ENCODE results near the gene PLEKHM3. TPM values are rescaled to one million over a fixed set of nuclear protein-coding genes. Genes with fewer than 3 reads are reported as not detected.

The PLEKHM3 gene
- total RNA-seq, 4 donors from 2014 or later = 14.9 to 28.3 (median 21.0) TPM

- H3K27ac ChIP-seq = no peak overlapping the region
- 97% methylated on average over 3 of the region's 3 CpGs for WGBS
- DNase-seq (ENCODE audit: low spot score in 2 of 2) = no peak
- no peak for TF ChIP-seq CTCF (IDR thresholded peaks at IDR 0.05)
- no peak for TF ChIP-seq EP300 (IDR thresholded peaks at IDR 0.05)
- TF ChIP-seq POLR2AphosphoS5 (IDR thresholded peaks at IDR 0.05) = no peak
- TF ChIP-seq POLR2A (IDR thresholded peaks at IDR 0.05) = no peak
- H3K27me3 ChIP-seq = no peaks in the 10 kb centered on the region
- no peaks in the 10 kb centered on the region for H3K36me3 ChIP-seq
- no peak overlapping the region for H3K4me3 ChIP-seq
- no peaks in the 10 kb centered on the region for H3K9me3 ChIP-seq
- H3K4me1 ChIP-seq = peaks cover 5% of the 10 kb centered on the region
Measured at GRCh38 chr2:207839575-207839974, 185.8 kb downstream of the PLEKHM3 start.

- TF ChIP-seq POLR2AphosphoS5 (IDR thresholded peaks at IDR 0.05) = no peak
- TF ChIP-seq CTCF (IDR thresholded peaks at IDR 0.05) = no peak
- TF ChIP-seq POLR2A (IDR thresholded peaks at IDR 0.05) = no peak
- TF ChIP-seq EP300 (IDR thresholded peaks at IDR 0.05) = no peak
- no peak for DNase-seq (ENCODE audit: low spot score in 2 of 2)
- no peaks in the 10 kb centered on the region for H3K36me3 ChIP-seq
- peaks cover 5% of the 10 kb centered on the region for H3K4me1 ChIP-seq
- H3K27me3 ChIP-seq = no peaks in the 10 kb centered on the region
- no peaks in the 10 kb centered on the region for H3K9me3 ChIP-seq
- no peak overlapping the region for H3K27ac ChIP-seq
- H3K4me3 ChIP-seq = no peak overlapping the region
- 93% methylated on average over 1 of the region's 1 CpG for WGBS
Measured at GRCh38 chr2:207839028-207839427, 186.3 kb downstream of the PLEKHM3 start.

- Histone ChIP-seq H3K9me3 (no peaks in the 10 kb centered on the region), H3K27ac (no peak overlapping the region), H3K27me3 (no peaks in the 10 kb centered on the region), H3K4me1 (peaks cover 5% of the 10 kb centered on the region), H3K36me3 (no peaks in the 10 kb centered on the region), H3K4me3 (no peak overlapping the region)
- no peak for TF ChIP-seq EP300 (IDR thresholded peaks at IDR 0.05)
- TF ChIP-seq CTCF (IDR thresholded peaks at IDR 0.05) = no peak
- TF ChIP-seq POLR2AphosphoS5 (IDR thresholded peaks at IDR 0.05) = no peak
- no peak for TF ChIP-seq POLR2A (IDR thresholded peaks at IDR 0.05)
- 59% methylated on average over 7 of the region's 7 CpGs for WGBS
- no peak for DNase-seq (ENCODE audit: low spot score in 2 of 2)
Measured at GRCh38 chr2:207836521-207837133, 188.7 kb downstream of the PLEKHM3 start.

GRCh38 chr2:207835805-207836204, 189.5 kb downstream of the PLEKHM3 start:
- Histone ChIP-seq H3K9me3 (no peaks in the 10 kb centered on the region), H3K36me3 (no peaks in the 10 kb centered on the region), H3K27me3 (no peaks in the 10 kb centered on the region), H3K27ac (no peak overlapping the region), H3K4me3 (no peak overlapping the region), H3K4me1 (peaks cover 5% of the 10 kb centered on the region)
- DNase-seq (ENCODE audit: low spot score in 2 of 2) = no peak
- TF ChIP-seq CTCF (IDR thresholded peaks at IDR 0.05) = no peak
- TF ChIP-seq POLR2AphosphoS5 (IDR thresholded peaks at IDR 0.05) = no peak
- TF ChIP-seq EP300 (IDR thresholded peaks at IDR 0.05) = no peak
- TF ChIP-seq POLR2A (IDR thresholded peaks at IDR 0.05) = no peak
- WGBS = 100% methylated on average over 1 of the region's 1 CpG

- TF ChIP-seq POLR2A (IDR thresholded peaks at IDR 0.05) = no peak
- no peak for TF ChIP-seq POLR2AphosphoS5 (IDR thresholded peaks at IDR 0.05)
- Histone ChIP-seq H3K27ac (no peak overlapping the region), H3K4me3 (no peak overlapping the region), H3K4me1 (peaks cover 5% of the 10 kb centered on the region), H3K36me3 (peaks cover 2% of the 10 kb centered on the region), H3K27me3 (no peaks in the 10 kb centered on the region), H3K9me3 (no peaks in the 10 kb centered on the region)
- 77% methylated on average over 3 of the region's 3 CpGs for WGBS
- DNase-seq (ENCODE audit: low spot score in 2 of 2) = no peak
Measured at GRCh38 chr2:207833251-207833751, 192.0 kb downstream of the PLEKHM3 start.
